Sigmoid colon (tissue), 4 donors: ENCODE measurements around the gene TGFB1I1.

Experiments used
- CTCF ChIP-seq, 4 experiments: fragments of 450-650 bp in 3 of 4; fragments of 200-600 bp in 1 of 4; IDR thresholded peaks; one replicate each; pipeline ENCODE4 v1.5.1; 2016 to 2019; ENCODE audit warnings: antibody characterized with exemption in 4 of 4, mild to moderate bottlenecking in 3 of 4, moderate library complexity in 2 of 4
- EP300 ChIP-seq, 4 donors: sonication (generic); formaldehyde crosslinking; IDR thresholded peaks; one replicate each; pipeline ENCODE4 v1.6.1; 2017; ENCODE audit warnings: antibody characterized with exemption in 4 of 4
- POLR2A ChIP-seq, 2 donors: fragments of 450-650 bp; IDR thresholded peaks; one replicate each; pipeline ENCODE4 v1.6.1; 2016; ENCODE audit warnings: antibody characterized with exemption in 2 of 2, mild to moderate bottlenecking in 2 of 2, moderate library complexity in 2 of 2

- TF ChIP-seq CTCF (IDR thresholded peaks at IDR 0.05) (no peak), EP300 (IDR thresholded peaks at IDR 0.05) (peak in 2 of 4 donors; percentile 32 to 44), POLR2A (IDR thresholded peaks at IDR 0.05) (no peak)
Observed at GRCh38 chr16:31459687-31460581, 12.0 kb upstream of the TGFB1I1 start.
